ENCODE data around the gene IRF7. TPM values are rescaled to one million over a fixed set of nuclear protein-coding genes. Genes with fewer than 3 reads are reported as not detected.

IRF7 gene
- total and polyA plus RNA-seq, 8 donors: 9.8 to 50.4 (median 14.3) TPM

DNA sequence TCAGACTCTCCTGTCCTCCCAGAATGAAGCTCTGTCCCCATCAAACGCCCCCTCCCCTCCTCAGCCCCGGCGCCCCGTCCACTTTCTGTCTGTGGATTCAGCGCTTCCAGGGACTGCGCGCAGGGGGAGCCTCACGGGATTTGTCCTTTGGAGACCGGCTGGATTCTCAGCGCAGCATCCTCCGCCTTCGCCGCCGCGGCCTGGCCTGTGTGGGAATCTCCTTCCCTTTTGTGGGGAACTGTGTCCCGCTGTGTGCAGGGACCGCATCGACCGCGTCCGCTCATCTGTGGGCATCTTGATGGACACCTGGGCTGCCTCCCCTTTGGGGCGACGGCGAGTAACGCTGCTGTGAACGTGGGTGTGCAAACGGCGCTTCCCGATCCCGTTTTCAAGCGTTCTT lies 12.3 kb upstream of the IRF7 start:
- H3K4me1 ChIP-seq: peaks cover 0 to 2% of the 10 kb centered on the region in 2 donors
- ATAC-seq: no peak
- peak in 1 of 4 donors; percentile 78 for DNase-seq
- intact Hi-C loops (cut with DNase I): no loop called here
- TF ChIP-seq, protein P1, sequence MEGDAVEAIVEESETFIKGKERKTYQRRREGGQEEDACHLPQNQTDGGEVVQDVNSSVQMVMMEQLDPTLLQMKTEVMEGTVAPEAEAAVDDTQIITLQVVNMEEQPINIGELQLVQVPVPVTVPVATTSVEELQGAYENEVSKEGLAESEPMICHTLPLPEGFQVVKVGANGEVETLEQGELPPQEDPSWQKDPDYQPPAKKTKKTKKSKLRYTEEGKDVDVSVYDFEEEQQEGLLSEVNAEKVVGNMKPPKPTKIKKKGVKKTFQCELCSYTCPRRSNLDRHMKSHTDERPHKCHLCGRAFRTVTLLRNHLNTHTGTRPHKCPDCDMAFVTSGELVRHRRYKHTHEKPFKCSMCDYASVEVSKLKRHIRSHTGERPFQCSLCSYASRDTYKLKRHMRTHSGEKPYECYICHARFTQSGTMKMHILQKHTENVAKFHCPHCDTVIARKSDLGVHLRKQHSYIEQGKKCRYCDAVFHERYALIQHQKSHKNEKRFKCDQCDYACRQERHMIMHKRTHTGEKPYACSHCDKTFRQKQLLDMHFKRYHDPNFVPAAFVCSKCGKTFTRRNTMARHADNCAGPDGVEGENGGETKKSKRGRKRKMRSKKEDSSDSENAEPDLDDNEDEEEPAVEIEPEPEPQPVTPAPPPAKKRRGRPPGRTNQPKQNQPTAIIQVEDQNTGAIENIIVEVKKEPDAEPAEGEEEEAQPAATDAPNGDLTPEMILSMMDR (IDR thresholded peaks at IDR 0.05): no peak
- H3K9me3 ChIP-seq: no peaks in the 10 kb centered on the region
- peaks cover 14 to 46% of the 10 kb centered on the region in 2 donors for H3K27me3 ChIP-seq
- H3K27ac ChIP-seq: no peak overlapping the region
- H3K36me3 ChIP-seq: no peaks in the 10 kb centered on the region
- no peak overlapping the region for H3K4me3 ChIP-seq

DNA sequence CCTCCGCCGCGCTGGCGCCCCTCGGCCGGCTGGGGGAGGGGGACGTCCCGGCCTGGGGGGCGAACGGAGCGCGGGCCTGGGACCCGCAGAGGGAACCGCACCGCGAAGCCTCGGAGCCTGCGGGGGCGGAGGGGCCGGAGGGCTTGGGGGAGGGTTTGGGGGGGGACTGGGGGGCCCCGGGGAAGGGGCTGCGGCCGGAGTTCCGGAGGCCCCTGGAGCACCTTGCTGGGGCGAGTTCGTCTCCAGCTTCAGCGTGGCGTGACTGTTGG lies 11.5 kb upstream of the IRF7 start:
- DNase-seq: no peak
- Histone ChIP-seq H3K27me3 (peaks cover 14 to 46% of the 10 kb centered on the region in 2 donors), H3K27ac (no peak overlapping the region), H3K4me3 (no peak overlapping the region), H3K9me3 (no peaks in the 10 kb centered on the region), H3K36me3 (no peaks in the 10 kb centered on the region), H3K4me1 (peaks cover 0 to 2% of the 10 kb centered on the region in 2 donors)
- TF ChIP-seq, protein P1 (IDR thresholded peaks at IDR 0.05): no peak
- intact Hi-C loops (cut with DNase I): no loop called here
- no peak for ATAC-seq

DNA sequence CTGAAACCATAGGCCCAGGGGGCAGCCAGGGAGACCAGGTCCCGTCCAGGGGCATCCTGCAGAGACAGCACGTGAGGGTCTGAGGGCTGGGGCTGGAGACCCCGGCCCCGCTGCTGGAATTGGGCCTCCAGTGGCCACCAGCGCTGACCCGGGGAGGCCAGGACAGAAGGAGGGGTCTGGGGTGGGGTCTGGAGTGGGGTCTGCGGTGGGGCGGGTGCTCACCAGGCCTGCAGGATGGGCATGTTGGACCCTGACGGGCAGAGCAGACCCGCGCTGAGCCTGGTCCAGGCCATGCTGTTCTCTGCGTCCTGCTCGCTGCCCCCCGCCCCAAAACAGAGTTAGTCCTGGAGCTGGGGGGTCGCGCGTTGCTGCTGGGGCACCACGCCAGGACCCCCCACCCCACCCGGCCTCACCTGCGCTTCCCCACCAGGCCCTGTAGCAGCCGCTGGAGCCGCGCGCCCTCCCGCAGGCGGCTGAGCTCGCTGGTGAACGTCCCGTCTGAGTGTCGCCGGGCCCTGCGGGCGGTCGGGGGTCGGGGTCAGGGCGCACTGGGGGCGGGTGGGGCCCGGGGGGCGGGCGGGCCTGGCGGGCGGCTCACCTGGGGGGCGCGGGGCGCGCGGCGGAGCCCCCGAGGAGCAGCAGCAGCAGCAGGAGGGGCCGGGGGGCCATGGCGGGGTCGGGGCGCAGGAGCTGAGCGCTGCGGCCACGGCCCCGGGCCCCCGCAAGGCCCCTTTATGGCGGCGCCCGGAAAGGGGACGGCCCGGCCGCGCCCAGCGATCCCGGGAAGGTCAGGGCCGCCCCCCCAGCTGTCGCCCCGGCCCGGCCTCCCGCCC lies 10.9 kb upstream of the IRF7 start, which contains the start of gene SCT:
Gene SCT (minus strand): TSS at position 707 of the 833 bp plus-strand sequence. CDS start 38 bp downstream, at position 669.
- intact Hi-C loops (cut with DNase I): no loop called here
- Histone ChIP-seq H3K27me3 (peaks cover 14 to 46% of the 10 kb centered on the region in 2 donors), H3K4me1 (peaks cover 0 to 2% of the 10 kb centered on the region in 2 donors), H3K9me3 (no peaks in the 10 kb centered on the region), H3K36me3 (no peaks in the 10 kb centered on the region), H3K27ac (no peak within 1 kb of the TSS), H3K4me3 (no peak within 1 kb of the TSS)
- DNase-seq (no peak), ATAC-seq (no peak)
- TF ChIP-seq, protein P1 (IDR thresholded peaks at IDR 0.05): no peak

DNA sequence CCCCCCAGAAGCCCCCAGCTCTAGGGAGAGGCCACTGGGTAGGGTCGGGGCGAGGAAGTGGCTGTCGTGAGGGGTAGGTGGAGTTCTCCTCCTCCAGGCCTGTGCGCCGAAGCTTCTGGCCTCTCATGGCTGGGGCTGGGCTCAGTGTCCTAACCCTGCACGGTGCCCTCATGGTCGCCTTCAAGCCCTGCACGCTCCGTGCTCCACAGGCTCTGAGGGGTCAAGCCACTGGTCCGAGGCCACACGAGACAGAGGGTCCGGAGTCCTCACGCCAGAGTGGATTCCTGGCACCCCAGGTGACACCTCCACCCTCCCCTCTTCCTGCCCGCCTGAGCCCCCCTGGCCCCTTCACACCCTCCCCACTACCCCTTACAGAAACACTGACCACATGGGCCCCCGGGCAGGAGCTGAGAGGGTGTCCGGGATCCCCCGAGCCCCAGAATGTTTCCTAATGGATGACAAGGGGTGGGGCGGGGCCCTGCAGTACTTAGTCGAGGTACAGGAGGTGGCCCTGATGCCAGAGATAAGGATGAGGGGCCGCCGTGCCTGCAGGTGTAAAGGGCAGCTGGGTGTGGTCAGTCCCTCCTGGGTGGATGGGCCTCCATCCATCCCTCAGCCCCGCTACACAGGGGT lies 10.0 kb upstream of the IRF7 start:
- Histone ChIP-seq H3K4me1 (peaks cover 0 to 5% of the 10 kb centered on the region in 2 donors), H3K27ac (no peak overlapping the region), H3K4me3 (no peak overlapping the region), H3K27me3 (peaks cover 14 to 46% of the 10 kb centered on the region in 2 donors), H3K36me3 (no peaks in the 10 kb centered on the region), H3K9me3 (no peaks in the 10 kb centered on the region)
- DNase-seq (no peak), ATAC-seq (no peak)
- intact Hi-C loops (cut with DNase I): no loop called here
- TF ChIP-seq, protein P1 (IDR thresholded peaks at IDR 0.05): no peak
